ENCODE measurements around the gene RYR1. TPM values are rescaled to one million over a fixed set of nuclear protein-coding genes. Genes with fewer than 3 reads are reported as not detected.
"Not testable (repeated sequence)": the region's sequence is repeated elsewhere in the genome, so short reads cannot be mapped to it uniquely, and the experiment has no call there.

Gene RYR1
- total RNA-seq, 1 donor from 2014 or later: 0.12 TPM

DNA sequence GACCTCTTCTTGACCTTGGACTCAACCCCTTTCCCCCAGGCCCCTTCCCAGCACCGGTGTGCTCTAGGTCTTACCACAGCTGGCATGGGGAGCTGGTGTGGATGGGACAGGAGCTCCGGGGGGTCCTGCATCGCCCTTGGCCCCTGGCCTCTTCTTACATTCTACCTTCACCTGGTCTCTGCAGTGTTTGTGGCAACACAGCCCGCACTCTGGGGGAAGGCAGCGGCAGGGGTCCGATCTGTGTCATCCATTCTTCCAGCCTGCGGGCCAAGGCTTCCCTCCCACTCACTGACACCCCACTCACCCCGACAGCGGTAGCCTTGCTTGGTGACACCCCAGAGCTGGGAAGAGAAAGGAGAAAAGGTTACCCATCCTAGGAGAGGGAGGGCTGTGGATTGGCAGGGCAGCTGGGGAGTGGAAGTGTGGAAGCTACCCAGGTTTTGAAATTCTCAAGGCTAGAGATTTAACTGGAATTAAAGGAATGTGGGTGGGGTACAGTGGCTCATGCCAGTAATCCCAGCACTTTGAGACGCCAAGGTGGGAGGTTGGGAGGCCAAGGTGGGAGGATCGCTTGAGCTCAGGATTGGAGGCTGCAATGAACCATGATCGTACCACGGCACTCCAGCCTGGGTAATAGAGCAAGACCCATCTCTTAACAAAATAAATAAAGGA lies 22.3 kb upstream of the RYR1 start:
- DNase-seq (ENCODE audit: low read depth): no peak
- H3K4me3 ChIP-seq (ENCODE audit: low read depth, low read length): no peak overlapping the region
- TF ChIP-seq, protein P1, sequence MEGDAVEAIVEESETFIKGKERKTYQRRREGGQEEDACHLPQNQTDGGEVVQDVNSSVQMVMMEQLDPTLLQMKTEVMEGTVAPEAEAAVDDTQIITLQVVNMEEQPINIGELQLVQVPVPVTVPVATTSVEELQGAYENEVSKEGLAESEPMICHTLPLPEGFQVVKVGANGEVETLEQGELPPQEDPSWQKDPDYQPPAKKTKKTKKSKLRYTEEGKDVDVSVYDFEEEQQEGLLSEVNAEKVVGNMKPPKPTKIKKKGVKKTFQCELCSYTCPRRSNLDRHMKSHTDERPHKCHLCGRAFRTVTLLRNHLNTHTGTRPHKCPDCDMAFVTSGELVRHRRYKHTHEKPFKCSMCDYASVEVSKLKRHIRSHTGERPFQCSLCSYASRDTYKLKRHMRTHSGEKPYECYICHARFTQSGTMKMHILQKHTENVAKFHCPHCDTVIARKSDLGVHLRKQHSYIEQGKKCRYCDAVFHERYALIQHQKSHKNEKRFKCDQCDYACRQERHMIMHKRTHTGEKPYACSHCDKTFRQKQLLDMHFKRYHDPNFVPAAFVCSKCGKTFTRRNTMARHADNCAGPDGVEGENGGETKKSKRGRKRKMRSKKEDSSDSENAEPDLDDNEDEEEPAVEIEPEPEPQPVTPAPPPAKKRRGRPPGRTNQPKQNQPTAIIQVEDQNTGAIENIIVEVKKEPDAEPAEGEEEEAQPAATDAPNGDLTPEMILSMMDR (conservative IDR thresholded peaks at IDR 0.05; ENCODE audit: low read depth, low read length): no peak

DNA sequence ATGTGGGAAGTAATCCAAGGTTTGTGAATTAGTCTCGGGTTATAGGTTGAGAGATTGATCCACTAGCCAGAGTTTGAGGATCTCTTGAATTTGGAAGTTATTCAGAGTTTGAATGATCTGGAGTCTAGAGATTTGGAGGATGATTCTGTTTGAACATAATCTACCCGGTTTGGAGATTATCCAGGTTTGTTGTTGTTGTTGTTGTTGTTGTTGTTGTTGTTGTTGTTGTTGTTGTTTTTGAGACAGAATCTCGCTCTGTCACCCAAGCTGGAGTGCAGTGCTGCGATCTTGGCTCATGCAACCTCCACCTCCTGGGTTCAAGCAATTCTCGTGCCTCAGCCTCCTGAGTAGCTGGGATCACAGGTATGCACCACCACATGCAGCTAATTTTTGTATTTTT lies 21.6 kb upstream of the RYR1 start:
- not testable (repeated sequence) for DNase-seq (ENCODE audit: low read depth)

DNA sequence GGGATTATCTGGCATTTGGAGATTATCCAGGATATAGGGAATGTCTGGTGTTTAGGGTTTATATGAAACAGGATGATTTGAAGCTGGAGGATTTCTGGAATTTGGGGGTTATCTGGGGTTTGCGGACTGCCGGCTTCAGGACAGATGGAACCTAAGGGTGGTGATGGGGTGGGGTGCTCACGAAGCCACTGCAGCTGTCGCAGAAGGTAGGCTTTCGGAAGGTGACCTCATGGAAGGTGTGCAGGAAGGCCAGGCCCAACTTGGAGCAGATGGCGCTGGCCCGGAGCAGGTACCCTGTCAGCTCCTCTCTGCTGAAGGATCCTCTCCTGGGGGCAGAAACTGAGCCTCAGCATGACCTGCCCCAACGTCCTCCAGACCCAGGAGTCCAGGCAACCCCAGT lies 21.0 kb upstream of the RYR1 start:
- DNase-seq (ENCODE audit: low read depth): no peak
- TF ChIP-seq, protein P1 (conservative IDR thresholded peaks at IDR 0.05; ENCODE audit: low read depth, low read length): no peak
- H3K4me3 ChIP-seq (ENCODE audit: low read depth, low read length): no peak overlapping the region

More for the DNA sequence above, 21.6 kb upstream of the RYR1 start:
- not testable (repeated sequence) for H3K4me3 ChIP-seq (ENCODE audit: low read depth, low read length)

DNA sequence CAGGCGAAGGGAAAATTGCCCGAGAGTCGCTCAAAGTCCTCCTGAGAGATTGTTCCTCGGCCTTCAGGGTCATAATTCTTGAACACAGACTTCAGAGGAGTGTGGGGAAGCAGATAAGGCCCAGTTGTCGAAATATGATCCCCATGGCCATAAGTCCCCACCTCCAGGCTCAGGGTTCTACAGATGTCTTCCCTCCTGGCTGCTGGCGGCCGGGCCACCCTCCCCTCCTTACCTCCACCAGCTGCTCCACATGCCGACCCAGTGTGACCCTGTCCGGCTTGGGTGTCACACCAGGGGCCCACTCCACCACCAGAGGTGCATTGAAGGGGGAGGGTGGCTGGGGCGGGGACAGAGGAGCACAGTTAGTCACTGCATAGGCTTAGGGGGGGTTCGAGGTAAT lies 20.5 kb upstream of the RYR1 start:
- TF ChIP-seq, protein P1 (conservative IDR thresholded peaks at IDR 0.05; ENCODE audit: low read depth, low read length): no peak
- H3K4me3 ChIP-seq (ENCODE audit: low read depth, low read length): no peak overlapping the region
- DNase-seq (ENCODE audit: low read depth): no peak

DNA sequence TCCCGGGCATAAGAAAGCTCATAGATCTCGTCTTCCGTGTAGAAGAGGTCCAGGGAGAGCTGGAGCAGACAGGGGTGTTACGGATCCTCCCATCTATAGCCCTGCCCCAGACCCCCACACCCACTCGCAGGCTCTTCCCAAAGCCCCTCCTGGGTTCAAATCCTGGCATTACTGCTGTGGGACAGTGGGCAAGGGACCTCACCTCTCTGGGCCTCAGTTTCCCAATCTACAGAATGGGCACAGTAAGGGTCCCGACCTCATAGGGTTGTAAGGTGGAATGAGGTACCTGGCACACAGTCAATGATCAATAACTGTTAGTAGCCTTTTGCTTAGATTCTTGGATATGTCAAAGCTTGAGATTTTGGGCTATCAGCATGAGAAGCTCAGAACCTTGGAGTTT lies 20.1 kb upstream of the RYR1 start:
- TF ChIP-seq, protein P1 (conservative IDR thresholded peaks at IDR 0.05; ENCODE audit: low read depth, low read length): no peak
- DNase-seq (ENCODE audit: low read depth): no peak
- H3K4me3 ChIP-seq (ENCODE audit: low read depth, low read length): no peak overlapping the region

DNA sequence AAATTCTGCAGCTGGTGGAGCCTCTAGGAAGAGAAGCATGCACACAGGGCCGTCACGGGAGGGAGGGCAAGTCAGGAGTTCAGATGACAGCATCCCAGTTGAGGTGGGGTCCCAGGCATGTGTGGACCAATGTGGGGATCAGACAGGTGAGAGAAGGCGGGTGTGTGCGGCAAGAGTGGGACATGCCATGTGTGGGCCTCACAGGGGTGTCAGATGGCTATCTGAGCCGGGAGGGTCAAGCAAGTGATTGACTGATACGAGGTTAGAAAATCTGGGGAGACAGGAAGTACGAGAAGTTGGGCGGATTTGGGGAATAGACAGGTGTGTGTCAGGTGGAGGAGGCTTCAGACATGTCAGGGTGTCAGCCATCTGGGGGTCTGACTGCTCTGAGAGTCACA lies 16.3 kb upstream of the RYR1 start:
- H3K4me3 ChIP-seq (ENCODE audit: low read depth, low read length): no peak overlapping the region
- TF ChIP-seq, protein P1 (conservative IDR thresholded peaks at IDR 0.05; ENCODE audit: low read depth, low read length): no peak
- no peak for DNase-seq (ENCODE audit: low read depth)

DNA sequence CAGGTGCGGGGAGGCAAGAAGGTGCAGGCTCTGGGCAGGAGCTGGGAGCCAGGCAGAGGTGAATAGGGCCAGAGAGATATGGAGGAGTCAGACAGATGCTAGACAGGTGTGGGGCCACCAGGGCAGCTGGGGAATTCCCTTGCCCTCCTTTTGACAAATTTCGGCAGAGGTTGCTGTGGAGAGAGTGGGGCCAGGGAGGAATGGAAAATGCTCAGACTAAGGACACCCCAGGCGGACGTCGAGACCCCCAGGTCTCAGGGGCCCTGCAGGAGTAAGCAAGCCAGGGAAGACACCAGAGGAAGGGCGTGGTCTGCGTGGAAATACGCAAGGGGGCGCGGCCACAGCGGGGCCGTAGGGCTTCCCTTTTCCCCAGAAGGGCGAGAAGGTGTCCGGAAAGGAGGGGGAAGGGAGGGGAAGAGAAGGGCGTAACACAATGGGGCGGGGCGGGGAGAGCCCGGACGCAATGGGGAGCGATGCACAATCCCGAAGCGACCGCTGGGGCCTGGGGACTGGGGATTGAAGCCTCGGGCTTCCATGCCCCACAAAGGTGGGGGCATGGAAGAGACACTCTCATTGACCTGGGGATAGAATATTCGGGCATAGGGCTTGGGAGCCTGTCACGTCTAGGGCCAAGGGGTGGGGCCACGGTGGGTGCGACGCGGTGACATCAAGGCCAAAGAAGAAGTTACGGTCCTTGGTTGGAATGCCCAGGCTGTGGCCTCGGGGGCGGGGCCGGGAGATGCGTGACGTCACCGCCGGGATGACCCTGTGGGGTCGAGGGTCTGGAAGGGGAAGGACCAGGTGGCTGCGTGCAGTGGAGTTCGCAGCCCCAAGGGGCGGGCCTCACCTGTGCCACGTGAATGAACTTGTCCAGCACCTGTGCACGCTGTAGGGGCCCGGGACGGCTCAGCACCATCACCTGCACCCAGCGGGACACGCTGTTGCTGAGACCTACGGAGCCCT lies 15.7 kb upstream of the RYR1 start:
- H3K4me3 ChIP-seq (ENCODE audit: low read depth, low read length): peak overlapping the region; percentile 19

More for the DNA sequence above, 15.7 kb upstream of the RYR1 start:
- no peak for DNase-seq (ENCODE audit: low read depth)
- TF ChIP-seq, protein P1 (conservative IDR thresholded peaks at IDR 0.05; ENCODE audit: low read depth, low read length): no peak

Measured in epithelial cell of proximal tubule (primary cell).